ENCODE measurements around the gene UBE2R2.
"Not testable (repeated sequence)": the region's sequence is repeated elsewhere in the genome, so short reads cannot be mapped to it uniquely, and the experiment has no call there.

Gene UBE2R2

GRCh38 chr9:33787839-33788238 lies 29.1 kb upstream of the UBE2R2 start:
- DNase-seq (ENCODE audit: insufficient read length) (no peak), FAIRE-seq (no peak)
- TF ChIP-seq POLR2A (IDR thresholded peaks at IDR 0.05; ENCODE audit: low read depth, low read length) (no peak), TAF1 (IDR thresholded peaks at IDR 0.05; ENCODE audit: borderline replicate concordance, low read depth, low read length) (no peak), POLR2AphosphoS5 (IDR thresholded peaks at IDR 0.05; ENCODE audit: low read depth, low read length) (no peak)

GRCh38 chr9:33789429-33789828 lies 27.5 kb upstream of the UBE2R2 start:
- not testable (repeated sequence) for DNase-seq (ENCODE audit: insufficient read length); FAIRE-seq

DNA sequence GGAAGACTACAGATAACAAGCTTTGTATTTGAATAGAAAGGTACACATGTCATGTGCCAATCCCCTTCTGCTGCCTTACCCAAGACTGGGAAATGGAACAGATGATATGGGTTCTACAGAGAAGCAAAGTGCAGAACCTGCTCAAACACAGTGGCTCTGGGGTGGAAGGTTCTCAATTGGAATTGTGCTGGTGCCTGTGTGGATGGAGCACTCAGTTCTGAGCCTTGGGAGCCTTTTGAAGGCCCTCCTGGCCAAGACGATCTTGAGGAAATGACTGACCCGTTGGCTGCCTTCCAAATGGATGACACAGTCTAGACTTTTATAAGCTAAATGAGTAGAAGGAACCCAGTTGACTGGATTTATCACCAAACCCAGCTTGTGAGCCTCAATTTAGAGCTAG lies 25.8 kb upstream of the UBE2R2 start:
- TF ChIP-seq TAF1 (IDR thresholded peaks at IDR 0.05; ENCODE audit: borderline replicate concordance, low read depth, low read length) (no peak), POLR2A (IDR thresholded peaks at IDR 0.05; ENCODE audit: low read depth, low read length) (no peak), POLR2AphosphoS5 (IDR thresholded peaks at IDR 0.05; ENCODE audit: low read depth, low read length) (no peak)
- DNase-seq (ENCODE audit: insufficient read length) (no peak), FAIRE-seq (no peak)

- not testable (repeated sequence) for DNase-seq (ENCODE audit: insufficient read length); FAIRE-seq
Measured at GRCh38 chr9:33793496-33793895, 23.5 kb upstream of the UBE2R2 start.

- no peak for TF ChIP-seq POLR2A (IDR thresholded peaks at IDR 0.05; ENCODE audit: low read depth, low read length)
- no peak for TF ChIP-seq TAF1 (IDR thresholded peaks at IDR 0.05; ENCODE audit: borderline replicate concordance, low read depth, low read length)
- TF ChIP-seq POLR2AphosphoS5 (IDR thresholded peaks at IDR 0.05; ENCODE audit: low read depth, low read length), result no peak
- DNase-seq (ENCODE audit: insufficient read length) (no peak), FAIRE-seq (no peak)
Measured at GRCh38 chr9:33794560-33794959, 22.4 kb upstream of the UBE2R2 start.

DNA sequence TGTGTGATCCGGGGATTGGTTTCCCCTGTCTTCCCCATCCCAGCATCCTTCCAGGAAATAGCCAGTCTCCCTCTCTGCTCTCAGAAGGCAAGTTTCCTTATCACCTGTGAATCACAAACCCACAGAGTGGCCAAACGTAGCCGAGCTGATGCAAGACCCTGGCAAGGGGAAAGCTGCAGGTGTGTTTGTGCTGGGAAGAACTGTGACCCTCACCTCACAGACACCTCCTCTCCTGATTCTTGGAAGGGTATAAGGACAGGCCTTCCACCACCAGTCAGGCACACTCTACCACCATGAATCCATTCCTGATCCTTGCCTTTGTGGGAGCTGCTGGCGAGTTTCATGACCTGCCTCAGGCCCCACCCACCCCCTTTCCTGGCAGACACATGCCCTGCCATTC lies 21.7 kb upstream of the UBE2R2 start, which contains the start of gene PRSS3:
Gene PRSS3 (plus strand): TSS at position 281 of the 400 bp plus-strand sequence. CDS start 13 bp downstream, at position 294.
- TF ChIP-seq TAF1 (IDR thresholded peaks at IDR 0.05; ENCODE audit: borderline replicate concordance, low read depth, low read length), result no peak
- TF ChIP-seq POLR2A (IDR thresholded peaks at IDR 0.05; ENCODE audit: low read depth, low read length), result no peak
- DNase-seq (ENCODE audit: insufficient read length) (no peak), FAIRE-seq (no peak)

DNA sequence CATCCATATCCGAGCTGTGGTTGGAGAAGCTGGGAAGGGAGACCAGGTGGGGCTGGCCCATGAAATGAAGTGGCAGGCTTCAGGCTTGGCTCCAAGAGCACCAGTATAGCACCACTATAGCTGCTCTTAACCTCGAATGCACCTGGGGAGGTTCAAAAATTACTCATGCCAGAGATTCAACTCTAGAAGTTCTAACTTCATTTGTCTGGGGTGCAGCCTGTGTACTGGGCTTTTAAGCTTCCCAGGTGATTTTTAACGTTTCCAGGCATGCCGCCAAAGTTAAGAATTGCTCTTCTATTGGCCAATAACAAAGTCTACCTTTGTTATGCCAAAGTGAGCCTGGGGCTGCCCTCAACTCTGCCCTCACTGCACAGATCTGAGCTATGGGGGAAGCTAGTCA lies 21.1 kb upstream of the UBE2R2 start:
- no peak for FAIRE-seq
- DNase-seq (ENCODE audit: insufficient read length), result no peak
- no peak for TF ChIP-seq POLR2A (IDR thresholded peaks at IDR 0.05; ENCODE audit: low read depth, low read length)
- no peak for TF ChIP-seq POLR2AphosphoS5 (IDR thresholded peaks at IDR 0.05; ENCODE audit: low read depth, low read length)
- no peak for TF ChIP-seq TAF1 (IDR thresholded peaks at IDR 0.05; ENCODE audit: borderline replicate concordance, low read depth, low read length)

DNA sequence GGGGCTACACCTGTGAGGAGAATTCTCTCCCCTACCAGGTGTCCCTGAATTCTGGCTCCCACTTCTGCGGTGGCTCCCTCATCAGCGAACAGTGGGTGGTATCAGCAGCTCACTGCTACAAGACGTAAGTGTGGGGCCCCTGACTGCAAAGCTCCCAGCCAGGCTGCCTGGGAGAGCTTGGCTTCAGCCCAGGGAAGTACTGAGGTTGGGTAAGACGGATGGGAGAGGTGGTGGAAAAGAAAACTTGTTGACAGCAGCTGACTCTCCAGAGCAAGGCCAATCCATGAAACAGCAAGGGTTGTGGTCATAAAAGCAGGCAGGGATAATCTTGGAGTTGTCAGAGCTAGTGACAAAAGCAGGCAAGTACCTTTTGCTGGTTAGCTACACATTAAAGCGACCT lies 20.3 kb upstream of the UBE2R2 start:
- DNase-seq (ENCODE audit: insufficient read length); FAIRE-seq: not testable (repeated sequence)

- no peak for FAIRE-seq
Measured at GRCh38 chr9:33797837-33798236, 19.1 kb upstream of the UBE2R2 start.

GRCh38 chr9:33798545-33798944 lies 18.4 kb upstream of the UBE2R2 start:
- no peak for FAIRE-seq
- TF ChIP-seq POLR2A (IDR thresholded peaks at IDR 0.05; ENCODE audit: low read depth, low read length) (no peak), TAF1 (IDR thresholded peaks at IDR 0.05; ENCODE audit: borderline replicate concordance, low read depth, low read length) (no peak), POLR2AphosphoS5 (IDR thresholded peaks at IDR 0.05; ENCODE audit: low read depth, low read length) (no peak)
- no peak for DNase-seq (ENCODE audit: insufficient read length)

More at GRCh38 chr9:33797837-33798236, 19.1 kb upstream of the UBE2R2 start:
- TF ChIP-seq POLR2A (IDR thresholded peaks at IDR 0.05; ENCODE audit: low read depth, low read length) (no peak), TAF1 (IDR thresholded peaks at IDR 0.05; ENCODE audit: borderline replicate concordance, low read depth, low read length) (no peak), POLR2AphosphoS5 (IDR thresholded peaks at IDR 0.05; ENCODE audit: low read depth, low read length) (no peak)
- DNase-seq (ENCODE audit: insufficient read length), result no peak

DNA sequence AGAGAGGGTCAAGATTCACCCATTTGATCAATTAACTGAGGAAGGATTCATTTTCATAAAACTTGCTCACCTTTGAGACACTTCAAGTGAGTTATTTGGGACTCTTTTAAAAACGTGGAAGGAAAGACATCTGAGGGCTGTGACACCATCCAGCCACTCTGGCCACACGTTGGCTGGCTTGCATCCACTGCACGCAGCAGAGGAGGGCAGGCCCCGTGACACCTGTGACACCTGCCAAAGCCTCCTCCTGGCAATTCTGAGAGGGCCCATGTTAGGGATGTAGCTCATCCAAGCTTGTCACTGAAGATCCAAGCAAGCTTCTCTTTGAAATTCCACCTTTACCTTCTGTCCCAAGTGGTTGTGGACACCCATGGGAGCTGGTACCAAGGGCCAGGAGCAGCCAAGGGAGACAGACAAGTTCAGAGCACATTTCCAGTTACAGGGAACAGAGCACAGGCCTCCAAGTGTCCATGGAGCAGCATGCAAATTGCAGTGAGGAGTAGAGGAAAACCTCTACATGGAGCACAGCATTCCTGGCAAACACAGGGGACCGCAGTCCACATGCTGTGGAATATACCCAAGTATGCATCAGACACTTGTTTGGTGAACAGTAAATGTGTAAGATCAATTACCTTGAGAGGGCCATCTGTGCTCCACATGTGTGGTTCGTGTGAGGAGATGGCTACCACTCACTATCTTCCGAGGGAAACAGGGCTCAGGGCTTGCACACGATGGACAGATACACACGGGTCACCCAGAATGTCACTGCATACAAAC lies 16.8 kb upstream of the UBE2R2 start:
- DNase-seq (ENCODE audit: insufficient read length) (no peak), FAIRE-seq (no peak)
- TF ChIP-seq POLR2A (IDR thresholded peaks at IDR 0.05; ENCODE audit: low read depth, low read length) (no peak), TAF1 (IDR thresholded peaks at IDR 0.05; ENCODE audit: borderline replicate concordance, low read depth, low read length) (no peak), POLR2AphosphoS5 (IDR thresholded peaks at IDR 0.05; ENCODE audit: low read depth, low read length) (no peak)

DNA sequence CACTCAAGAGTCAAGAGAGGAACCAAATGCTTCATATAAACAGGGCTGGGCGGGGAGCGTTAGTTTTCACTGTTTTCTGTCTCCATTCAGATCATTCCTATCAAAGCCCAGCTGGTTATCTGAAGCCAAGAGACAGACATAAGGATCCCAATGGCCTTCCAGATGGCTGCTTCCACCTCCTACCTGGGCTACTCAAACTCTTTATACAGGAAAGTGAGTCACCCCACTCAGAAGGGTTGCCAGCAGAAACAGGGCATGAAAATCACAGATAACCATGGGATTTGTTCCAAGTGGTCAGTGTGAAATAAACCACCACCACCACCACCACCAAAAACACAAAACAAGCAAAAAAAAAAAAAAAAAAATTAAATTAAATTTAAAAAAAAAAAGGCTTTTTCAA lies 16.1 kb upstream of the UBE2R2 start:
- TF ChIP-seq POLR2AphosphoS5 (IDR thresholded peaks at IDR 0.05; ENCODE audit: low read depth, low read length) (no peak), POLR2A (IDR thresholded peaks at IDR 0.05; ENCODE audit: low read depth, low read length) (no peak), TAF1 (IDR thresholded peaks at IDR 0.05; ENCODE audit: borderline replicate concordance, low read depth, low read length) (no peak)
- DNase-seq (ENCODE audit: insufficient read length), result no peak

GRCh38 chr9:33801943-33802500 lies 14.9 kb upstream of the UBE2R2 start:
- not testable (repeated sequence) for FAIRE-seq; DNase-seq (ENCODE audit: insufficient read length)

More for the DNA sequence above, 16.1 kb upstream of the UBE2R2 start:
- FAIRE-seq, result no peak

DNA sequence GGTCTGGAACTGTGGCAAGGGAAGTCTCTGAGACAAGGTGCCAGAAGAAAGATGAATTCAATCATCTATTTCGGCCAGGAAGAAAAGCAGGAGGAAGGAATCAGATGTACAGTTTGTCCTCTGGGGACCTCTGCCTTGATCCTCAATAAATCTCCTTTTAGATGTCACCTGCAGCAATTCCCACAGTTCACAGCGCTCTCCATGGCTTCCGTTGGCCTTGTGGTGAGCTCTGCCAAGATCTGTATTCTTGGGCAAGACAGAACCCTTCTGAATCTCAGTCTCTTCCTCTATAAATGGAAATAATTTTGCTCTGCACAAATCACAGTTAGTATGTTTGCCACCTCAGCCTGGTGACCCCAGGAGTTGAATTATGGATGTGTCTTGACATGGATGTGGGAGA lies 12.8 kb upstream of the UBE2R2 start:
- FAIRE-seq; DNase-seq (ENCODE audit: insufficient read length): not testable (repeated sequence)

GRCh38 chr9:33807156-33807555 lies 9.8 kb upstream of the UBE2R2 start:
- FAIRE-seq; DNase-seq (ENCODE audit: insufficient read length): not testable (repeated sequence)

DNA sequence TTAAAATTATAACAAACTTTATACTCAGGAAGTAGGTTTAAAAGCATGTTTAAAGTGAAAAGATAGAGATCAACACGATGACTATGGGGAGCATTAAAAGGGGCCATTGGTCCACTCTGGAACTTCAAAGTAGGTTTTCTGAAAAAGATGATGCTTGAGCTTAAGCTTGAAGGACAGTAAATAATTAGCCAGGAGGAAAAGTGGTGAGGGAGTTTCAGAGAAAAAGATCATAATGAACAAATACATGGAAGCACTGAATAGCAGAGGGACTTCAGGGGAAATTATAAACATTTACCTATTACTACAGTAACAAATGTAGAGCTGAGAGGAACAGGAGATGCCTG lies 8.0 kb upstream of the UBE2R2 start:
- DNase-seq (ENCODE audit: insufficient read length); FAIRE-seq: not testable (repeated sequence)
